ENCODE data around the gene HLF.

HLF gene

DNA sequence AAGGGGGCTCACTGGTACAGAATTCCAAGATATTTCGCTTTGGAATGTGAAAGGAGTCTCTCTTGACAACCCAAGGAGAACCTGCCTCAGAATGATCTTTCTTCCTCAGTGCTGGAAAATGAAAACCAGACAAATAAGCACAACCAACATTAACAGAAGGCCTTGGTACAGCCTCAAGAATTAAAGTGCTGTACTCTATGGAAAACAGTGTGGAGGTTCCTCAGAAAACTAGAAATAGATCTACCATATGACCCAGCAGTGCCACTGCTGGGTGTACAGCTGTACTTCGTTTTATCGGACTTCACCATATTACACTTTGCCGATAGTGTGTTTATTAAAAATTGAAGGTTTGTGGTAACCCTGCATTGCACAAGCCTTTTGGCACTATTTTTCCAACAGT, 25.2 kb downstream of the HLF start:
- no peak for DNase-seq

DNA sequence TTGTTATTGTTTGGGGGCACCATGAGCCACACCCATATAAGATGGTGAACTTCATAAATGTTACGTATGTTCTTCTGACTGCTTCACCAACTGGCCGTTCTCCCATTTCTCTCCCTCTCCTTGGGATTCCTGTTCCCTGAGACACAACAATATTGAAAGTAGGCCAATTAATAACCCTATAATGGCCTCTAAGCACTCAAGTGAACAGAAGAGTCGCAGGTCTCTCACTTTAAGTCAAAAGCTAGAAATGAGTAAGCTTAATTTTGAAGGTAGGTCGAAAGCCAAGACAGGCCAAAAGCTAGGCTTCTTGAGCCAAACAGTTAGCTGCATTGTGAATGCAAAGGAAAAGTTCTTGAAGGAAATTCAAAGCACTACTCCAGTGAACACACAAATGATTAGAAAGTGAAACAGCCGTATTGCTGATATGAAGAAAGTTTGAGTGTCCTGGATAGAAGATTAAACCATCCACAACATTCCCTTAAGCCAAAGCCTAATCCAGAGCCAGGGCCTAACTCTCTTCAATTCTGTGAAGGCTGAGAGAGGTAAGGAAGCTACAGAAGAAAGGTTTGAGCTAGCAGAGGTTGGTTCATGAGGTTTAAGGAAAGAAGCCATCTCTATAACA, 25.8 kb downstream of the HLF start:
- no peak for DNase-seq

GRCh38 chr17:55291114-55291507, 26.4 kb downstream of the HLF start:
- DNase-seq: no peak

DNA sequence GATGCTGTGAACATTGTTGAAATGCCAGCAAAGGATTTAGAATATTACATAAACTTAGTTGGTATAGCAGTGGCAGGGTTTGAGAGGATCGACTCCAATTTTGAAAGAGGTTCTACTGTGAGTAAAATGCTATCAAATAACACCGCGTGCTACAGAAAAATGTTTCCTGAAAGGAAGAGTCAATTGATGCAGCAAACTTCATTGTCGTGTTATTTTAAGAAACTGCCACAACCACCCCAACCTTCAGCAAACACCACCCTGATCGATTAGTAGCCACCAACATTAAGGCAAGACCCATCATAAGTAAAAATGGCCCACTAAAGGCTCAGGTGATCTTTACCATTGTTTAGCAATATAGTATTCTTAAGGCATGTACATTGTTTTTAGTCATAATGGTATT, 27.3 kb downstream of the HLF start:
- DNase-seq: no peak

GRCh38 chr17:55294042-55294751, 29.4 kb downstream of the HLF start:
- DNase-seq: no peak

DNA sequence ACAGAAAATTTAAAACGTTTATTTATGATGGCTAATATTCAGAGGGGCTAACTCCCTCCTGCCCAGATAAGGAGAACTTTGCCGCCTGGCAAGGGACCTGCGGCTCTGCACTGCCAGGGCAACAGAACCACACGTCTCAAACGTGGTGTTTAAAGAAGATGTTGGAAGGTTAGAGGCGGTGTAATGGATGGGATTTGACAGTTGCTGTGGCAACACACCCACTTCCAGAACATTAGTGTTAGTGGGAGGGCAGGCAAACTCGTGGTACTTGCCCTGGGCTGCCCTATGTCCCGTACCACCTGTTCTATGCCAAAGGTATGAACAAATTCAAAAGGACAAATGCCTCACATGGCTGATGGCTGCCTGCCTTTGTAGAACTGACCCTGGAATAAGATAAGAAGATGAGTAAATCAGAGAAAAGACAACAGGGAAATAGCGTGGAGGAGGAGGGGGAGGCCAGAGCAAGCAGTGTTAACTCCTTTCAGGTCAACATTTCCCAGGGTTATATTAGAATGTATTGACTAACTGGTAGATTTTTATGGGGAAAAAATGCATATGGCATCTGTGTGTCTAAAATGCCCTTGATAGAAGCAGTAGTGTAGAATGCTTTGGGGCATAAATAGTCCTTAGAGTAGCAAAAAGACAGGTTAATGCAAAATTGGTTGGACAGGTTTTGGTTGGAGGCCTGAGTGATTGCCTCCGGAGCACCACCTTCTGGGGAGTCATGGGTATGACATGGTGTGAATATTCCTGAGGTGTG, 30.8 kb downstream of the HLF start:
- peak in 39 of 56 donors; percentile 3 to 72 (median 27) for DNase-seq

- no peak for DNase-seq
Measured at GRCh38 chr17:55296171-55296695, 31.5 kb downstream of the HLF start.

GRCh38 chr17:55296699-55297098, 31.9 kb downstream of the HLF start:
- no peak for DNase-seq

DNA sequence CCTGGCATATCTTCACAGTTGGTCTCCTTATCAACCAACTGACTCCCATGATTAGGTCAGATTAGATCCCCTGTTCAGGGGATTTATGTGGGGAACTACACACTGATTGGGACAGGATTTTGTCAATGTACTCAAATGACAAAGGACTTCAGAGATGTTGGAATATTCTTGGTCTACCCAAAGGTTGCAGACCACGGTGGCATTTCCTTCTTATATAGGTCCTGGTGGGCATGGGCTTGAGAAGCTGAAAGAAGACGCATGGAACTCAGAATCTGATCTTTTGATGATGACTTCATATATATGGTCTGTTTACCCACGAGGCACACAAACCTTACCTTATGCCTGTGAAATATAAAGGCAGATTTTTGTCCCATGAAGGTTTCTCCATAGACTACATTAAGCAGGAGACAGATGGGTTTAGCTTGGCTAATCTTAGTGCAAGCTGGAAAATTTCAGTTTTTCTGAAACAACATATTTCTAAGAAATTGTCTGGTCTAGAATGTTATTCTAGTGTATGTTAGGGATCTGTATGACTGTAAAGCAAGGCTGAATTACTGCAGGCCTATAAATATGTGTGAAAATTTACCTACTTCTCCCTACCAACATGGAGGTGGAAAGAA, 33.5 kb downstream of the HLF start:
- no peak for DNase-seq

- no peak for DNase-seq
Measured at GRCh38 chr17:55299162-55299838, 34.5 kb downstream of the HLF start.

DNA sequence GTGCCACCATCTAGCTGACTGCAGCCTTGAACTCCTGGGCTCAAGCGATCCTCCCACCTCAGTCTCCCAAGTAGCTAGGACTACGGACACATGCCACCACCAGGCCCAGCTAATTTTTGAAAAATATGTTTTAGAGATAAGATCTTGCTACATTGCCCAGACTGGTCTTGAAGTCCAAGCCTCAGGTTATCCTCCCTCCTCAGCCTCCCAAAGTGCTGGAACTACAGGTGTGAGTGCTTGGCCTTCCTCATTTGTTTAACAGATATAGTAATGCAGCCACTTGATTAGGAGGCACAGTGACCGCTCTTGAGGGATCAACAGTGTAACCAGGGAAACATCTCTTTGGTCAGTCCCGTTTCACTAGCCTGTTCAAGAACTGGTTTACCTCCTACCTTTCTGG, 35.1 kb downstream of the HLF start:
- DNase-seq: no peak

DNA sequence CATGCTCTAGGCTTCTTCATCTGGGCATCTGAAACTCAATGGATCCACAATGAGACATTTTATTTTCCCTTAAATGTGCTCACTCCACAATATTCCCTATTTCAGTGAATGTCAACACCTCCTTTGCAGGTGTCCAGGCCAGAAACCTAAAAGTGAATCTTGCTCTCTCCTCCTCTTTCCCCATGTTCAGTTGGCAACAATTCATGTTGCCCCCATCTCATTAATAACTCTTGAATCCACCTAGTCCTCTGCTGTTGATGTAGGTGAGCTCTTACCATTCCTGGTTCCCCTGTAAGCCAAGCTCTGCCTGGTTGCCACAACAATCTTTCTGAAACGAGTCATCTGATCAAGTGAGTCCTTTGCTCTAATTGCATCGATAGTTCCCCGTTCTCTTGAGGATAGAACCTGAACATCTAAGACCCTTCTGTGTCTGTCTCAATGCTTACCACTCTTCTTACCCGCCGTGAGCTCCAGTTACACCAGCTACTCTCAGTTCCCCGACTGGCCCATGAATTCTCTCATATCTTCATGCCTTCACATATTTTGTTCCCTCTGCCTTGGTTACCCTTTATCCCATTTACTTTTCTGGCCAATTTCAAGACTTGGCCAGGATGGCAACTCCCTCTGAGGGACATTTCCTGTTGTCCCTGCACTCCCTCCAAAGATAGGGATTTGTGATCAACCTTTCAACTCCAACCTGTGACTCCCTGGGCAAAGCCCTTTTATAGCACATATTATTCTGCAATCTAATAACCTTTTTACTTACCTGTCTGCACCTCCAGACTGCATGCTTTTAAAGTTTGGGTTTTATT, 35.9 kb downstream of the HLF start:
- DNase-seq: no peak

- no peak for DNase-seq
Measured at GRCh38 chr17:55301521-55302406, 37.0 kb downstream of the HLF start.

- no peak for DNase-seq
Measured at GRCh38 chr17:55302407-55302787, 37.6 kb downstream of the HLF start.

DNA sequence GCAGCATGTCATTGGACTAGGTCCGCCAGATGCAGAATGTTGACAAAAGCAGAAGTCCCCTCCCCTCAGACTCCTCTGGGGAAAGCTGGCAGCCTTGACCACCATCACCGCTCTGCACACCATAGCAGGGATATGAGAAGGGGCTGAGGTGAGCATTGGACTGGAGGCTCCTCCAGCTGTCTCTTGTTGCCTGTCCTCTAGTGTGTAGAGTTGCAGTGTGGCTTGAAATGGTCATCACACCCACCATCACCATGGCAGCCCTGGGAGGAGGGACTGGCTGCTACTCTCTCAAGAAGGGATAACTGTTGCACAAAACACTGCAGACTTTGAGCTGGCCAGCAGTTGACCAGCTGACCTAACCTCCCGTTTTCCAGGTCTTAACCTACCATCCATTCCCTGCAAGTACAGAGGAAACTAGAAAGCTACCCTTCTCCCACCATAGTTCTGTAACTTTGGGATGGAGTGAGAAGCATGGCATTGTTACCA, 38.3 kb downstream of the HLF start:
- no peak for DNase-seq

GRCh38 chr17:55303701-55304145, 39.0 kb downstream of the HLF start:
- no peak for DNase-seq

- no peak for DNase-seq
Measured at GRCh38 chr17:55304171-55304859, 39.6 kb downstream of the HLF start.

DNA sequence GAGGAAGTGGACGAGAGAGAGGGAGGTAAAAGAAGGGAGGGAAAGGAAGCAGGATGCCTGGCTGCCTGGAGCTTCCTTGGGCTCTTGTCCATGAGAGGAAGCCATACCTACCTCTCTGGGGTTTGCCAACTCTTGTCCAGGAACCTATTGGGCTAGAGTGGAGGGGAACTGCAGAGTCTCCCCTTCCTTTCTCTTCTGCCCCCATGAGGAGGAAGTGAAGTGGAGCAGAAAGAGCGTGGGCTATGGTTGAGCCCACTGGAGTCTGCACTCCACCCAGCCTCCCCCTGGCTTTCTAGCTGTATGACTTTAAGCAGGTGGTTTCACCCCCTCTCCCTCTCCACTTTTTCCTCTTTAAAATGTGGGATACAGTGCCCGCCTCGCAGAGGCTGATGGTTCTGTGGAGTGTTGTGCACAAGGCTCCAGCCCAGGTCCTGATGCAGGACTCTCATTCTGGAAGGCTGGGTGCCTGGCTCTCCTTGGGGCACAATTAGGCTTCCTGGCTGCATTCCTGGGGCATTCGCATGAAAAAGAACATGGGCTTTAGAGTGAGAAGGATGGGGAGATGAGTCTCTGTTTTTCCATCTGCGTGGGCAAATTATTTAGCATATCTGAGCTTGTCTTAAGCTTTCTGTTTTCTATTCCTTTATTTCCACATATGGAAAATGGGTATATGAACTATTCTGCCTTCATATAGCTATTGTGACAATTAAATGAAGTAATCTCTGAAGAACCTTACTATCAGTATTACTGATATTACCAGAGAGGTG, 40.7 kb downstream of the HLF start:
- DNase-seq: no peak

Data from nucleus accumbens (tissue), 56 donors.